ENCODE measurements around the gene KRT24.

The KRT24 gene

DNA sequence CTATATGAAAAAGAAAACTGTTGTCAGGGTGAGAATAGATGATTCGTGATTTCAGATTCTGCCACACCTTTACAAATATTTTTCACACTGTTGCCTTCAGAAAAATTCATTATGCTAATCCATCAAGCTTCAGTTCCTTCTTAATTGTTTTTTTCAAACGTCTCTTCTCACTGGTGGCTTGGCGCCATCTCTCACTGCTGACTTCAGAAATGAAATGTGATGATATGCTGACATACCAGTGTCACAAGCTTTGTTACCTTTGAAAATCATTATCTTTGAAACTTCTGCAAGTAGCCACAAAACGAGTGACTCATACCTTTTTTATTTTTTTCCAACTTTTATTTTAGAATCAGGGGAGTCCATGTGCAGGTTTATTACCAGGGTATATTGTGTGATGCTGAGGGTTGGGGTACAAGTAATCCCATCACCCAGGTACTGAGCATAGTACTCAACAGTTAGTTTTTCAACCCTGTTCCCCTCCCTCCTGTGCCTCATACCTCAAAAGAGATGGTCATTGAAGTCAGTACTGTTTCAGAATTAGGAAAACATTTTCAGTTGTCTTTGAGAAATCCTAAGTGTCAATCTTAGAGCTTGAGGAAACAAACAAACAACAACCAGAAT, 24.5 kb downstream of the KRT24 start:
- H3K36me3 ChIP-seq (replicated peaks; ENCODE audit: low read depth, low read length) = no peaks in the 10 kb centered on the region
- no peak for TF ChIP-seq EZH2phosphoT487 (IDR thresholded peaks at IDR 0.05; ENCODE audit: low read depth)
- TF ChIP-seq, protein P1, sequence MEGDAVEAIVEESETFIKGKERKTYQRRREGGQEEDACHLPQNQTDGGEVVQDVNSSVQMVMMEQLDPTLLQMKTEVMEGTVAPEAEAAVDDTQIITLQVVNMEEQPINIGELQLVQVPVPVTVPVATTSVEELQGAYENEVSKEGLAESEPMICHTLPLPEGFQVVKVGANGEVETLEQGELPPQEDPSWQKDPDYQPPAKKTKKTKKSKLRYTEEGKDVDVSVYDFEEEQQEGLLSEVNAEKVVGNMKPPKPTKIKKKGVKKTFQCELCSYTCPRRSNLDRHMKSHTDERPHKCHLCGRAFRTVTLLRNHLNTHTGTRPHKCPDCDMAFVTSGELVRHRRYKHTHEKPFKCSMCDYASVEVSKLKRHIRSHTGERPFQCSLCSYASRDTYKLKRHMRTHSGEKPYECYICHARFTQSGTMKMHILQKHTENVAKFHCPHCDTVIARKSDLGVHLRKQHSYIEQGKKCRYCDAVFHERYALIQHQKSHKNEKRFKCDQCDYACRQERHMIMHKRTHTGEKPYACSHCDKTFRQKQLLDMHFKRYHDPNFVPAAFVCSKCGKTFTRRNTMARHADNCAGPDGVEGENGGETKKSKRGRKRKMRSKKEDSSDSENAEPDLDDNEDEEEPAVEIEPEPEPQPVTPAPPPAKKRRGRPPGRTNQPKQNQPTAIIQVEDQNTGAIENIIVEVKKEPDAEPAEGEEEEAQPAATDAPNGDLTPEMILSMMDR (IDR thresholded peaks at IDR 0.05; ENCODE audit: low read depth, low read length) = no peak
- peak overlapping the region; percentile 5; the same call in 1 of the 2 replicates for H3K4me2 ChIP-seq (ENCODE audit: low read length)

DNA sequence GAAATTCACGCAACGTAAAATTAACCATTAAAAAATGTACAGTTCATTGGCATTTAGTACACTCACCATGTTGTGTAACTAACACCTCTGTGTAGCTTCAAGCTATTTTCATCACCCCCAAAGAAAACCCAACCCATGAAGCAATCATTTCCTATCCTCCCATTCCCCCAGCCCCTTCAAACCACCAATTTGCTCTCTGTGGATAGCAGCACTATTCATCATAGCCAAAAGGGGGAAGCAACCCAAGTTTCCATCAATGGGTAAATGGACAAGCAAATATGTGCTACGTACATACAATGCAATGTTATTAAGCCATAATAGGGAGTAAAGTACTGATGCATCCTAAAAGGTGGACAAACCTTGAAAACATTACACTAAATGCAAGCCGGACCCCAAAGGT, 27.6 kb downstream of the KRT24 start:
- Histone ChIP-seq H3K27ac (ENCODE audit: low read length) (no peak overlapping the region), H3K4me1 (ENCODE audit: low read length) (peaks cover 13% of the 10 kb centered on the region)

More for the DNA sequence above, 24.5 kb downstream of the KRT24 start:
- Histone ChIP-seq H3K27me3 (ENCODE audit: low read depth, low read length) (peaks cover 23% of the 10 kb centered on the region), H3K79me2 (ENCODE audit: low read length) (no peaks in the 10 kb centered on the region), H3K4me3 (ENCODE audit: low read length) (no peak overlapping the region), H4K20me1 (ENCODE audit: insufficient read depth, low read length) (no peaks in the 10 kb centered on the region), H3K27ac (ENCODE audit: low read length) (no peak overlapping the region), H3K4me1 (ENCODE audit: low read length) (peaks cover 13% of the 10 kb centered on the region), H3K9ac (ENCODE audit: low read length) (no peak overlapping the region), H3K9me3 (ENCODE audit: insufficient read depth, low read length) (no peaks in the 10 kb centered on the region), H2AFZ (ENCODE audit: low read depth, low read length) (no peak overlapping the region)

DNA sequence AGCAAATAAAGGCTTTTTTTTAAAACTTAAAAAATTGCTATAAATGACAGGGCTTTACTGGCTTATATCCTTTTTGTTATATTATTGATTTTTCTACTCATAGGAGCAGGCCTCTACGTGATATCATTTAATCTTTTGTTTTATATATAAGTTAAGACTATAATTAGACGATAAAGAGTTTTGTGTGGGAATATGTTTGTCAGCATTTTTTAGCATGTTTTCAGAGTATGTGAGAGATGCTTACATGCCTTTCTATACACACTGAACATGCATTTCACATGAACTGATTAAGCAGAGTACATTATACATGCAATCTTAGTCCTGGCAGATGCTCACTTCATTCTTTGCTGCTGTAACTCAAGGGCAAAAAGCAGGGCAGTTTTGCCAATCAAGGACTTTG, 30.9 kb downstream of the KRT24 start:
- Histone ChIP-seq H2AFZ (ENCODE audit: low read depth, low read length) (no peak overlapping the region), H3K27ac (ENCODE audit: low read length) (no peak overlapping the region), H3K4me3 (ENCODE audit: low read length) (no peak overlapping the region), H3K4me2 (ENCODE audit: low read length) (no peak overlapping the region), H3K9ac (ENCODE audit: low read length) (no peak overlapping the region), H3K36me3 (replicated peaks; ENCODE audit: low read depth, low read length) (no peaks in the 10 kb centered on the region), H3K9me3 (ENCODE audit: insufficient read depth, low read length) (no peaks in the 10 kb centered on the region), H3K4me1 (ENCODE audit: low read length) (no peaks in the 10 kb centered on the region), H4K20me1 (ENCODE audit: insufficient read depth, low read length) (no peaks in the 10 kb centered on the region), H3K27me3 (ENCODE audit: low read depth, low read length) (peaks cover 17% of the 10 kb centered on the region), H3K79me2 (ENCODE audit: low read length) (no peaks in the 10 kb centered on the region)
- TF ChIP-seq, protein P1 (IDR thresholded peaks at IDR 0.05; ENCODE audit: low read depth, low read length) = no peak
- no peak for TF ChIP-seq EZH2phosphoT487 (IDR thresholded peaks at IDR 0.05; ENCODE audit: low read depth)

More for the DNA sequence above, 27.6 kb downstream of the KRT24 start:
- Histone ChIP-seq H3K9ac (ENCODE audit: low read length) (no peak overlapping the region), H2AFZ (ENCODE audit: low read depth, low read length) (no peak overlapping the region), H3K27me3 (ENCODE audit: low read depth, low read length) (peaks cover 23% of the 10 kb centered on the region), H3K9me3 (ENCODE audit: insufficient read depth, low read length) (no peaks in the 10 kb centered on the region), H3K4me3 (ENCODE audit: low read length) (no peak overlapping the region), H3K4me2 (ENCODE audit: low read length) (no peak overlapping the region), H4K20me1 (ENCODE audit: insufficient read depth, low read length) (no peaks in the 10 kb centered on the region), H3K79me2 (ENCODE audit: low read length) (no peaks in the 10 kb centered on the region), H3K36me3 (replicated peaks; ENCODE audit: low read depth, low read length) (no peaks in the 10 kb centered on the region)
- TF ChIP-seq, protein P1 (IDR thresholded peaks at IDR 0.05; ENCODE audit: low read depth, low read length) = no peak
- TF ChIP-seq EZH2phosphoT487 (IDR thresholded peaks at IDR 0.05; ENCODE audit: low read depth) = no peak

DNA sequence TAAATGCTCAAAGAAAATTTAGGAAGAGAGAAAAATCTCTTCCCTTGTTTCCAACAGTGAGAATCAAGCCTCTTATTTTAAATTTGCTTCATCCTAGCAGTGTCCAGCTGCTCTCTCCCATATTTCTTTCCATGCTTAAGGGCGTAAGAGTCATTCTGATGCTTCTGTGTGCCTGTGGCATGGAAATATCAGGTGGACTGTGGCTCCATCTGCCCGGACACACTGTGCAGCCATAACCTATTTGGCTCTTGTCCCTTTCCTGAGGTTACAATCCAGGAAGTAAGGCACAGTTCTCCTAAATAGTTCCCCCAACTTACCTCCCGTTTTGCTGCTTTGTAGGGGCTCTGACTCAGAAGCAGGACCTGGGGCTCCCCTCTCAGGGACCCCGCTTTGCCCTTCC, 32.3 kb downstream of the KRT24 start:
- no peak overlapping the region for H3K27ac ChIP-seq (ENCODE audit: low read length)
- H2AFZ ChIP-seq (ENCODE audit: low read depth, low read length) = no peak overlapping the region

More for the DNA sequence above, 32.3 kb downstream of the KRT24 start:
- H3K79me2 ChIP-seq (ENCODE audit: low read length) = no peaks in the 10 kb centered on the region
- H4K20me1 ChIP-seq (ENCODE audit: insufficient read depth, low read length) = no peaks in the 10 kb centered on the region
- H3K4me3 ChIP-seq (ENCODE audit: low read length) = no peak overlapping the region
- TF ChIP-seq, protein P1 (IDR thresholded peaks at IDR 0.05; ENCODE audit: low read depth, low read length) = no peak
- TF ChIP-seq EZH2phosphoT487 (IDR thresholded peaks at IDR 0.05; ENCODE audit: low read depth) = no peak
- H3K9ac ChIP-seq (ENCODE audit: low read length) = no peak overlapping the region
- no peak overlapping the region for H3K4me2 ChIP-seq (ENCODE audit: low read length)
- 0 out of 2 replicates have a peak, but pooled peaks cover 9% of the 10 kb centered on the region for H3K27me3 ChIP-seq (ENCODE audit: low read depth, low read length)
- H3K4me1 ChIP-seq (ENCODE audit: low read length) = no peaks in the 10 kb centered on the region
- H3K36me3 ChIP-seq (replicated peaks; ENCODE audit: low read depth, low read length) = no peaks in the 10 kb centered on the region
- H3K9me3 ChIP-seq (ENCODE audit: insufficient read depth, low read length) = no peaks in the 10 kb centered on the region
